KOPT-K1 (cell line): ENCODE measurements around the gene FERMT1.

Experiments used
- H3K27ac ChIP-seq: fragments of 200-600 bp; sonication (generic); 2 replicates; pipeline ENCODE4 v1.5.1; 2016; ENCODE audit warnings: antibody characterized with exemption, mild to moderate bottlenecking, low read depth, low read length; ENCODE audit not compliant: poor library complexity, severe bottlenecking
- H3K36me3 ChIP-seq: fragments of 200-600 bp; sonication (generic); 2 replicates; pipeline ENCODE4 v1.5.1; 2017; ENCODE audit warnings: antibody characterized with exemption, mild to moderate bottlenecking, low read length, moderate library complexity; ENCODE audit not compliant: insufficient read depth
- H3K9me3 ChIP-seq: fragments of 200-600 bp; sonication (generic); 2 replicates; pipeline ENCODE4 v1.5.1; 2017; ENCODE audit warnings: antibody characterized with exemption, low read length, mild to moderate bottlenecking; ENCODE audit not compliant: insufficient read depth, poor library complexity, severe bottlenecking

Gene FERMT1

DNA sequence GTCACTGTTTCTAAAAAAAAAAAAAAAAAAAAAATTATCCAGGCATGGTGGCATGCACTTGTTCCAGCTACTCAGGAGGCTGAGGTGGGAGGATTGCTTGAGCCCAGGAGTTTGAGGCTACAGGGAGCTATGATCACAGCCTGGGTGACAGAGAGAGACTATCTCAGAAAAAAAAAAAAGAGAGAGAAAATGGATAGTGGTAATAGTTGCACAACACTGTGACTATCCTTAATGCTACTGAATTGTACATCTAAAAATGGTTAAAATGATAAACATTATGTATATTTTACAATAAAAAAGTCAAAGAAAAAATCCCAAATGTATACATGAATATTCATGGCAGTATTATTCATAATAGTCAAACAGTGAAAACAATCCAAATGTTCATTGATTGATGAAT, 23.0 kb downstream of the FERMT1 start:
- Histone ChIP-seq H3K9me3 (no peaks in the 10 kb centered on the region), H3K27ac (no peak overlapping the region), H3K36me3 (no peaks in the 10 kb centered on the region)

DNA sequence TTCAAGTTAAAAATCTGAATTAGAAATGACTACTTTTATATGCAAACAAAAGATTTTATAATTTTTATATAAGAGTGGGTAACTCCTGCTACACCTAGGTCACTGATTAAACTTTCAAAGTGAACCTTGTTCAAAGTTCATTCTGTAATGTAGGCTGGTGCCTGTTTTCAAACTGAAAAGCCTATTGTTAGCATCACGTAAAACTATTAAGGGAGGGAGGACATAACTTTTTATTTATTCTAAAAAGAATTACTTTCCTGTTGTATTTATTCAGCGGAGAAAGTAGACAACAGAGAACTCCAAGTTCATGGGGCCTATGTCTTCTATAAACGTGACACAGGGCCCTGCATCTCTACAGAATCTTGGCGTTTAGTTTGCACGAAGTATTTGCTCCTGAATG, 27.4 kb downstream of the FERMT1 start:
- Histone ChIP-seq H3K36me3 (no peaks in the 10 kb centered on the region), H3K27ac (no peak overlapping the region), H3K9me3 (no peaks in the 10 kb centered on the region)

DNA sequence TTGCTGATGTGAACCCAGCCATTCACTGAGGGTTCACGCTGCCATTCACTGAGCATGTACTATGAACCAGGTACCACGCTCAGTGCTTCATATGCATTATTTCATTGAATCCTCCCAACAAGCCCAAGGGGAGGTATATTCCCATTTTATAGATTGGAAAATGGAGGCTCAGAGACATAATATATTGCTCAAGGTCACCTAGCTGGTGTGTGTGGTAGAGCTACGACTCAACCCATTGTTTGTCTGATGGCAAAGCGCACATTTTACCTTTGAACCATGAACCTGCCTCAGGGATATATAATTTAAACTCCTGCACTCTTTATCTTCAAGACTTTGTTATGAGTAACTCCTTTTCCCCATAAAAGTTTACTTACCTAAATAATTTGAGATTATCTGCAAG, 28.3 kb downstream of the FERMT1 start:
- Histone ChIP-seq H3K36me3 (no peaks in the 10 kb centered on the region), H3K9me3 (no peaks in the 10 kb centered on the region), H3K27ac (no peak overlapping the region)

DNA sequence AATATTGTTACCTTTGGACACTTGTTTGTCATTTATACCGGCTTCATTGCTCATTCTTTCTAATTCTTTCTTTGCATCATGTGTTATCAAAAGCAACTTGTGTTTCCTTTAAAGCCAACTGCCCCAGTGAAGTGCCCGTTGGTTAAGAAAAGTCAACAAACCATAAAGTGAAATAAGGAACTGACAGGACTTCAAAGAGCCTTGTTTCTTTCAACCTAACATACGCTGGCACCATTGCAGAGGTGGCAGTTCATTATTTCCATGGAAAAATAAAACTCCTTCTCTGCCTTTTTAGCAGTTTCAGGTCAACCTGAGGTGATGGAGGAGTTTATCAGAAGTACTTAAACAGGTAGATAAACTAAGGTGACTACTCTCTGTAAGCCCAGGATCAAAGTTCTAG, 28.8 kb downstream of the FERMT1 start:
- no peaks in the 10 kb centered on the region for H3K36me3 ChIP-seq
- H3K27ac ChIP-seq, result no peak overlapping the region
- no peaks in the 10 kb centered on the region for H3K9me3 ChIP-seq

DNA sequence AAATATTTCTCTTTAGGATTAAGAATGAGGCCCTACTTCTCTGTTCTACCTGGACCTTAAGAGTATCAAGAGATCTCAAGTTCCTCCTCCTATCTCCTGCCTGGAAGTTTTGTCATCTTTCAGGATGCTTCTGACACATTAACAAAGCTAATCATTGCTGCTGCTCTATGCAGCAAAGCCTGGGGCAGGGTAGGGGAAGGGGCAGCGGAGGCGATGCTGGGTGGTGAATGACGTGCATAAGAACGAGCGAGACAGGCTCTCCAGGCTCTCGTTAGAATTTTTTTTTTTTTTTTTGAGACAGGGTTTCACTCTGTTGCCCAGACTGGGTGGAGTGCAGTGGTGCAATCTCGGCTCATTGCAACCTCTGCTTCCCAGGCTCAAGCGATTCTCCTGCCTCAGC, 31.2 kb downstream of the FERMT1 start:
- Histone ChIP-seq H3K9me3 (peaks cover 3% of the 10 kb centered on the region), H3K36me3 (no peaks in the 10 kb centered on the region), H3K27ac (no peak overlapping the region)

DNA sequence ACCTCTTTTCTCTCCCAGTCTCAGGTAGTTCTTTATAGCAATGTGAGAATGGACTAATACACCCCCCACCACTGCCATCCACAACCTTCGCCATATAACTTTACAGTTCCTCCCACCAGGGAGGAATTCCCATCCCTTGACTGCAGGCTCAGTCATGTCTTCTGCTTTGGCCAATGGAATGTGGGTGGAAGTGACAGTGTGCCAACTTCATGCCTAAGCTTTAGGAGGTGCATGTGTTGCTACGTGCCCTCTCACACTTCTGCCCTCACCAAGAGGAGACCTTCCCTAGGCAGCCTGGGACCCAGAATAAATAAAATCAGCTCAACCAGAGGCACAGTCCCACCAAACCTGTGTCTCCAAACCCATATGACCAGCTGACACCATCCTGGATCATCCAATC, 36.0 kb downstream of the FERMT1 start:
- no peaks in the 10 kb centered on the region for H3K36me3 ChIP-seq

DNA sequence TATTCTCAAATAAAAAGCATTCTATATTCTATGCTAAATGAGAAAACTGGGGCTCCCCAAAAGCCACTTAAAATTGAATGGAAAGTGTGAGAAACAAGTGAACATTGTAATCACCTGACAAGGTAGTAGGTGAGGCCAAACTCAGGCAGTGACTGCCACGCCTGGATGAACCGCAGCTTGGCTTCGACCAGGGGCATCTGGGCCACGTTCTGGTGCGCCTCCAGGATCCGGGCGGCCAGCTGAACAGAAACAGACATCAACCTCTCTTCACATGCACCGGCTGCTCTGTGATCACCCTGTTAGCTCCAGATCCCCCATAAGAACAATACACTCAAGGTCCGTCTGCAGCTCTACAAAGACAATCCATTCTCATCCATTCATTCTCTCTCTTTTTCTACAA, 38.9 kb downstream of the FERMT1 start:
- Histone ChIP-seq H3K9me3 (peaks cover 8% of the 10 kb centered on the region), H3K27ac (no peak overlapping the region), H3K36me3 (no peaks in the 10 kb centered on the region)

More for the DNA sequence above, 36.0 kb downstream of the FERMT1 start:
- Histone ChIP-seq H3K27ac (no peak overlapping the region), H3K9me3 (peaks cover 8% of the 10 kb centered on the region)

DNA sequence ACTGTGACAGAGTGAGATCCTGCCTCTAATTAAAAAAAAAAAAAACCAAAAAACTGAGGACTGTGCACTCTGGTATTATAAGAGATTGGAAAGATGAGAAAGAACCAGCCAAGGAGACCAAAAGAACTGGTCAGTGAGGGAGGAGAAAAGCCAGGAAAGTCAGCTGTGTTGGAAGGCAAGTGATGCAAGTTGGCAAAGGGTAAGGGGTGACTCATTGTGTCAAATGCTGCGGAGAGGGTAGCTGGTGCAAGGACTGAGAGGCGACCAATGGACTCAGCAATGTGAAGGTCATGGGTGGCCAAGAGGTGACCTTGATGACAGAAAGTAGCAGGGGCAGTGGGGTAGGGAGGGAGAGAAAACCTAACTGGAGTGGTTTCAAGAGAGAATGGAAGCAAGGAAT, 41.6 kb downstream of the FERMT1 start:
- no peaks in the 10 kb centered on the region for H3K36me3 ChIP-seq
- H3K9me3 ChIP-seq, result peaks cover under 1% of the 10 kb centered on the region
- H3K27ac ChIP-seq, result no peak overlapping the region

DNA sequence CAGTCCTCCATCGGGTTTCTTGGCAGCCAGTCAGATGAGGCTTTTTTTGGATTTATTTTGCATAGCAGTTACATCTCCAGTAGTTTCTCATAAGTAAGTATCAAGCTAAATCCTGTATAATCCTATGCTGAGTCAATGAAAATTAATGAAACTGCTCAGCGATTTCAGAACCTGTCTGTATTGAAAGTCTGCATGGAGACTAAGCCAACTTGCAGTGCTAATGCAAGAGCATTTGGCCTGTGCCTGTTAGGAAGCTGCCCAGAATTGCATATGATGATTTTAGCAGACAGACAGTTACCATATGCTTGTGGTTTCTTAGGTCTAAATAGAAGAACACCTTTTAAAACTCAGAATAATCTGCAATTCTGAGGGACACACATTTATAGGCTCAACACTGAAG, 43.8 kb downstream of the FERMT1 start:
- no peaks in the 10 kb centered on the region for H3K9me3 ChIP-seq
- H3K27ac ChIP-seq, result no peak overlapping the region
- no peaks in the 10 kb centered on the region for H3K36me3 ChIP-seq

DNA sequence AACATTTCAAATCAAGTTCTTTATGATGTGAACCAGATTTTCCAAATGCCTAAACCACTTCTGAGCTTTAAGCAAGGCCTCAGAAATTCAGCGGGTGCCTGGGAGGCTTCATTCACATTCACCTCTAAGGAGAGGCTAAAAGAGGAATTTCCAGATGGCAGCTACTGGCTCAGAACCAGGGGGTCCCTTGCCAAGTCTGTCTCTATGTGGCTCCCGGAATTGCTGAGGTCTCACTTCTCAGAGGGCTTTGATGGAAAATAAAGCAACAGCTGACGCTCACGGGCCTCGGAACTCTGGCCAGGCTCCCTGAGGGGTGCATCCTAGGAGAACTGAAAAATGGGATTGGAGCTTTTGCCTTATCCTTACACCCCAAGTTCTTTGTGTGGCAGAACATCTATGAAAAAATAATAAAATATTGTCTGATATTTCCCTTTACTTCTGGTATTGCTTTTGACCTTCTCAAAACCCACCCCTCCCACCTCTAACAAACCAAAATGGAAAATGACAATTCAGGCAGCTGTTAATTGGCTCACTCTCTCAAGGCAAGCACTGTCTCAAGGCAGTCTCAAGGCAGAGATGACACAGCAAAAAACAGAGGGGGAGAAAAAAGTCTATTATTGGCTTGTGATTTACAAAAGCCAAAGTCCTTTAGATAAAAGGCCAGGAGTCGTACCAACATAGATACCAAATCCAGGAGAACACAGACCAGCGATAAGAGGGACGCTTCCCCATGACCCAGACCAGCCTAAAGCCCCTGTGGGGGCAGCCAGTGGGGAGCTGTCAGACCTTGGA, 47.2 kb downstream of the FERMT1 start:
- no peak overlapping the region for H3K27ac ChIP-seq
- no peaks in the 10 kb centered on the region for H3K9me3 ChIP-seq
- no peaks in the 10 kb centered on the region for H3K36me3 ChIP-seq

DNA sequence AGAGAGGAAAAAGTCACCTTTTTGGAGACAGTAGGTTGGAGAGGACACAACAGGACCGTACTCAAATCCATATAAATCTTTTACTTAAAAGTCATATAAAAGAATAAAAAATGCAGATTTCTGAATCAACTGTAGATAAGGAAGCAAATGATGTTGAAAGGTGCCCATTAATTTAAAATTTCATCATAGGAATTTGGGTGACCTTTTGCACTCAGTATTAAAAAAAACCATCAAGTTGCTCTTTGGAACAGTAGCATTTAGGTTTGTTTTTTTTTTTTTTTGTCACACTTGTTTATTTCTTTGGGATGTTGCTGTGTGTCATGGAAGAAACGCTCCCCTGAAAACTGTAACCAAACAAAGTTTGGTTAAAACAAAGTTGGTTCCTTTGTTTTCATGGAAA, 48.0 kb downstream of the FERMT1 start:
- H3K9me3 ChIP-seq, result no peaks in the 10 kb centered on the region
- no peak overlapping the region for H3K27ac ChIP-seq
- no peaks in the 10 kb centered on the region for H3K36me3 ChIP-seq

DNA sequence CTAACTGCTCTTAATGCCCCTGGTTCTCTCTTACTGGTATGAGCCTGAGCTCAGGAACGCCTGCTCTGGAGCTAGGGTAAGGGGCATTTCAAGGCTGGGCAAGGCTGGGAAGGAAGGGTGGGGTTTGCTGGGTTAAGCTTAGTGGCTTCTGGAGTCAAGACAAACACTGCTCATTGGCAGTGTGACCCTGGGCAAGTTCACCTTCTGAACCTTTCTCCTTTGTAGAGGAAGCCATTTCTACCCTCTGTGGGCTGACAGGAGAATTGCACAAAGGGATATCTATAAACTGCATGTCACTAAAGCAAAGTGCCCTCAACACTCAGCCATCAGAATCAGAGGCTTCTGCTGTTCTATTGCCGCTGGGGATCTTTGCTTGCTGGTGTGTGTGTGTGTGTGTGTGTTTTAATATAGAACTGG, 48.7 kb downstream of the FERMT1 start:
- Histone ChIP-seq H3K27ac (no peak overlapping the region), H3K9me3 (no peaks in the 10 kb centered on the region), H3K36me3 (no peaks in the 10 kb centered on the region)

DNA sequence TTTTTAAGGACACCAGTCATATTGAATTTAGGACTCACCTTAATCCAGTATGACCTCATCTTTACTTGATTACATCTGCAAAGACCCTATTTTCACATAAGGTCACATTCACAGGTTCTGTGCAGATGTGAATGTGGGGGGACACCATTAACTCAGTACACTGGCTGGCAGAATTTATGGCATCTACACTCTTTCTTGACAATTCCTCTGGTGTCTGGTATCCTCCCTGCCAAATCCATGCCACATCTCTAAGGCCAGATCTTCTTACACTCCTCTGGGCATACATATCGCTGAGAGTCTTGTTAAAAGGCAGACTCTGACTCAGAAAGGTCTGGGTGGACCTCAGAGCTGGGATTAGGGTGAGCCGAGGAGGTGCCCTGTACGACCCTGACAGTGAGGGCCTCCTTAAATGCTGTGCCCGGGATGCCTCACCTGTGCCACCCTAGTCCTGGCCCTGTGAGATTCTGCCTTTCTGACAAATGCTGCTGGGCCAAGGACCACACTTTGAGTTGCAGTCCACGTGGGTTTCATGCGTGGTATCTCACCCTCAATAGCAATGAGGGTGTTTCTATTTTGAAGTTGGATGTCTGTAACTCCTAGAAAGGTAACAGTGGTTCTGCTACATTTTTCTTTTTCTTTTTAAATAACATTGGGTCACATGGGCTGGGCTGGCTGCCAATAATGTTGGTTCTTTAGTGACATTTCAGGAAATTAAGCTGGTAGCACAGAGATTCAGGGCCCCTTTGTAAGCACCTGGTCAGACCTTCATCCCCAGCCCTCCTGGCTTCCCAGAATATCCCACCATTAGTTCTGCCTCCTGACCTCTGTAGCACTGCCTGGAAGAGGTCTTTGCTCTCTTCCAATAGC, 51.8 kb downstream of the FERMT1 start:
- H3K9me3 ChIP-seq, result no peaks in the 10 kb centered on the region
- H3K36me3 ChIP-seq, result no peaks in the 10 kb centered on the region
- H3K27ac ChIP-seq, result no peak overlapping the region

DNA sequence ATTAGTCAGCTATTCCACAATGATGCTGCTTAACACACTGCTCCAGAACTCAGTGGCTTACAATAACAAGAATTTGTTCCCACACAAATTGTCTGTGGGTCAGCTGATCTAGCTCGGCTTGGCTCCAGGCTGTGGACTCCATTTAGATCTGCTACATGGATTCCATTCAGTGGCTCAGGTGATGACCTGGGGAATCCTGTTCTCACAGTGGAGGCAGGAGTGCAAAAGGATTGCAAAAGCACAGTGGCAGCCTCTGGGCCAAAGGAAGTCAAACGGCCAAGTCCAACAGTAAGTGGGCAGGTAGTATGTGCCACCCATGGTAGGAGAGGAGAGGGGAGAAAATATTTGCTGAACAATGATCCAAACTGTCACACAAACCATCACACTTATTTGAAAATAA, 53.2 kb downstream of the FERMT1 start:
- no peaks in the 10 kb centered on the region for H3K36me3 ChIP-seq
- H3K27ac ChIP-seq, result no peak overlapping the region
- H3K9me3 ChIP-seq, result no peaks in the 10 kb centered on the region

DNA sequence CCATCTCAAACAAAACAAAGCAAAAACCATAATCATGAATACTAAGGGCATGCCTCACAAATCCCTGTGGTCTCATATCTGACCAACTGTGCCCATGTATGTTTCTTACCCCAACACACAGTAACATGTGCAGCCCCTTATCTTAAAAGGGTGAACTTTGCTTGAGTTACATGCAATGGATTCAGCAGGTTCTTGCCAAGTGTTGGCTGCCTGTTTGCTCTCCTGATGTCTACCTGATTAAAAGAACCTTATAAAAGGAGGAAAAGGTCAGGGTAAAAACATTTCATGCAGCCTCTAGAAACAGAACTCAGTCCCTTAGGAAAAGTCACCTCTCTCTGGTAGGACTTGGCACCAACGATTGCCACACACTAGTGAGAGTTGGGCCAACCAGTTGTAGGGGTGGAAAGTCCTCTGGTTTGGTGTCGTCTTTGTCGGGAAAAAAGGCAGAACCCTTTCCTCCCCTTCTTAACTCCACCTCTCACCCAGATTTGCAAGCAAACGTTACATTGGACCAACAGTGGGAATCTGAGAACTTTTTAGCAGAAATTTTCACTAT, 55.0 kb downstream of the FERMT1 start:
- Histone ChIP-seq H3K36me3 (no peaks in the 10 kb centered on the region), H3K9me3 (no peaks in the 10 kb centered on the region), H3K27ac (no peak overlapping the region)
